Progenitor cell of endocrine pancreas (in vitro differentiated cells): ENCODE data around the gene ZNF669. TPM values are rescaled to one million over a fixed set of nuclear protein-coding genes. Genes with fewer than 3 reads are reported as not detected.

ENCODE experiments used
- DNase-seq: peaks from one replicate; pipeline ENCODE4 v3.0.0; 2021; ENCODE audit warnings: low spot score; ENCODE audit not compliant: unreplicated experiment
- H3K27ac Mint-ChIP-seq: 2 replicates; pipeline ENCODE4 v1.8.0; 2021; ENCODE audit warnings: mild to moderate bottlenecking, moderate library complexity, mixed read lengths
- H3K27me3 Mint-ChIP-seq: 2 replicates; pipeline ENCODE4 v1.8.0; 2021; ENCODE audit warnings: mixed read lengths
- H3K36me3 Mint-ChIP-seq: 2 replicates; pipeline ENCODE4 v1.8.0; 2022; ENCODE audit warnings: mixed read lengths; ENCODE audit not compliant: insufficient read depth
- H3K4me1 Mint-ChIP-seq: 2 replicates; pipeline ENCODE4 v1.8.0; 2021; ENCODE audit warnings: low read depth, mixed read lengths
- H3K4me3 Mint-ChIP-seq: 2 replicates; pipeline ENCODE4 v1.8.0; 2021; ENCODE audit warnings: low read depth, mild to moderate bottlenecking, moderate library complexity, mixed read lengths
- H3K9me3 Mint-ChIP-seq: 2 replicates; pipeline ENCODE4 v1.8.0; 2021; ENCODE audit warnings: low read depth, mixed read lengths
- CTCF ChIP-seq: fragments of 200-600 bp; sonication (generic); IDR thresholded peaks from one replicate; pipeline ENCODE4 v1.5.0; 2021; ENCODE audit warnings: antibody characterized with exemption, mild to moderate bottlenecking; ENCODE audit not compliant: unreplicated experiment
- total RNA-seq: library from RNA; stranded (reverse); gene quantifications from 2 replicates; pipeline ENCODE4 v1.2.1, GENCODE V29; 2021

Gene ZNF669
- total RNA-seq, 1 donor from 2014 or later = 19.7 TPM

DNA sequence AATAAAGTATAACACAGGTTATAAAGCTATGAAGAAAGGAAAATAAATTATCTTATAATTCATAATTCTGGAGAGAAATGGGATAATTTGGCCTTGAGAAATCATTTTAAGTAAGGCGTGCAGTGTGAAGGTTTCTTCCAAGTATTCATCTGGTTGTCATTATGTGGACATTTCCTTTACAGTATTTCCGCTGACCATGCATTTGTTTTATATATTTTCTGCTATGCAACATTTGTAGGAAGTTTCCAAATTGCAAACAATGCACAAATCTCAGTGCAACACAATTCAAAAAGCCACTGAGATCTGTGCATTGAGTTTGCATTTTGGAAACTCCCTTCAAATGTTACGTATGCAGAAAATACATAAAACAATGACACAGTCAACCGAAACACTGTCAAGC lies 43.4 kb downstream of the ZNF669 start:
- DNase-seq = no peak
- H3K36me3 Mint-ChIP-seq = peaks cover 77% of the 10 kb centered on the region
- H3K4me3 Mint-ChIP-seq = no peak overlapping the region
- no peak overlapping the region for H3K27ac Mint-ChIP-seq
- H3K9me3 Mint-ChIP-seq = peaks cover 71% of the 10 kb centered on the region
- no peak for TF ChIP-seq CTCF
- no peaks in the 10 kb centered on the region for H3K27me3 Mint-ChIP-seq
- no peaks in the 10 kb centered on the region for H3K4me1 Mint-ChIP-seq

GRCh38 chr1:247056071-247056470 lies 48.1 kb downstream of the ZNF669 start:
- Mint-ChIP-seq H3K9me3 (peaks cover 78% of the 10 kb centered on the region), H3K4me1 (no peaks in the 10 kb centered on the region), H3K36me3 (peaks cover 77% of the 10 kb centered on the region), H3K27ac (no peak overlapping the region), H3K4me3 (no peak overlapping the region), H3K27me3 (no peaks in the 10 kb centered on the region)
- DNase-seq = no peak
- TF ChIP-seq CTCF = no peak

GRCh38 chr1:247054992-247055415 lies 49.2 kb downstream of the ZNF669 start:
- no peak for DNase-seq
- Mint-ChIP-seq H3K4me1 (no peaks in the 10 kb centered on the region), H3K27ac (no peak overlapping the region), H3K27me3 (no peaks in the 10 kb centered on the region), H3K4me3 (no peak overlapping the region), H3K9me3 (peaks cover 76% of the 10 kb centered on the region), H3K36me3 (peaks cover 76% of the 10 kb centered on the region)
- TF ChIP-seq CTCF = no peak

Other genes starting within 250 kb of the ZNF669 start
- gene AHCTF1, start 172.4 kb downstream of the ZNF669 start, total RNA-seq = 38.2 and 42.8 TPM in 2 replicates
- gene ZNF695, start 96.3 kb downstream of the ZNF669 start, total RNA-seq = 14.2 and 15.1 TPM in 2 replicates
- 13.0 and 13.7 TPM in 2 replicates for gene ZNF670, start 25.5 kb downstream of the ZNF669 start, total RNA-seq
- gene ZNF124, start 67.7 kb upstream of the ZNF669 start, total RNA-seq = 233 and 273 TPM in 2 replicates
- gene VN1R5, start 151.7 kb upstream of the ZNF669 start, total RNA-seq = not detected in 2 replicates
- 56.0 and 59.5 TPM in 2 replicates for gene ZNF496, start 227.5 kb upstream of the ZNF669 start, total RNA-seq